GM13976 (cell line): ENCODE measurements around the gene SIK3.
"Not testable (repeated sequence)": the region's sequence is repeated elsewhere in the genome, so short reads cannot be mapped to it uniquely, and the experiment has no call there.

Source experiments
- DNase-seq: peaks from one replicate; pipeline ENCODE4 v3.0.0; 2012; ENCODE audit warnings: low spot score
- in situ Hi-C: fragments of 300-500 bp; cut with MboI; formaldehyde crosslinking; loops from one replicate; pipeline ENCODE4 v1.12.0; 2022; ENCODE audit warnings: low sequenced_read_pairs, mixed read lengths, inconsistent platforms; ENCODE audit not compliant: unreplicated experiment
- TF ChIP-seq, protein P1 (sequence below): IDR thresholded peaks from 2 replicates; pipeline ENCODE4 v1.5.1; 2012; ENCODE audit warnings: borderline replicate concordance, mild to moderate bottlenecking; ENCODE audit not compliant: insufficient read depth; ENCODE audit errors: extremely low read depth, missing control alignments, control extremely low read depth

Gene SIK3

DNA sequence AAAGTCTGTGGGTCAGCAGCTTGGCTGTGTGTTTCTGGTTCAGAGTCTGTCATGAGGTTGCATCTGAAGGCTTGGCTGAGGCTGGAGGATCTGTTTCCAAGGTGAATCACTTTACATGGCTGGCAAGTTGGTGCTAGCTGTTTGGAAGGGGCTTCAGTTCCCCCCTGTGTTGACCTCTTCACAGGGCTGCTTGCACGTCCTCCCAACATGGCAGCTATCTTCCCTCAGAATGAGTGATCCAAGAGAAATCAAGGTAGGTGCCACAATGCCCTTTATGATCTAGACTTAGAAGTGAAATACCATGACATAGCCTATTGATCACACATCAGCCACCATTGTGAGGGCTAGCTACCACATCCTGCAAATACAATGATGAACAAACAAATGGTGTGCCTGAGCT lies 285.1 kb downstream of the SIK3 start:
- no peak for DNase-seq
- in situ Hi-C loops, result no loop called here
- TF ChIP-seq, protein P1, sequence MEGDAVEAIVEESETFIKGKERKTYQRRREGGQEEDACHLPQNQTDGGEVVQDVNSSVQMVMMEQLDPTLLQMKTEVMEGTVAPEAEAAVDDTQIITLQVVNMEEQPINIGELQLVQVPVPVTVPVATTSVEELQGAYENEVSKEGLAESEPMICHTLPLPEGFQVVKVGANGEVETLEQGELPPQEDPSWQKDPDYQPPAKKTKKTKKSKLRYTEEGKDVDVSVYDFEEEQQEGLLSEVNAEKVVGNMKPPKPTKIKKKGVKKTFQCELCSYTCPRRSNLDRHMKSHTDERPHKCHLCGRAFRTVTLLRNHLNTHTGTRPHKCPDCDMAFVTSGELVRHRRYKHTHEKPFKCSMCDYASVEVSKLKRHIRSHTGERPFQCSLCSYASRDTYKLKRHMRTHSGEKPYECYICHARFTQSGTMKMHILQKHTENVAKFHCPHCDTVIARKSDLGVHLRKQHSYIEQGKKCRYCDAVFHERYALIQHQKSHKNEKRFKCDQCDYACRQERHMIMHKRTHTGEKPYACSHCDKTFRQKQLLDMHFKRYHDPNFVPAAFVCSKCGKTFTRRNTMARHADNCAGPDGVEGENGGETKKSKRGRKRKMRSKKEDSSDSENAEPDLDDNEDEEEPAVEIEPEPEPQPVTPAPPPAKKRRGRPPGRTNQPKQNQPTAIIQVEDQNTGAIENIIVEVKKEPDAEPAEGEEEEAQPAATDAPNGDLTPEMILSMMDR, result no peak

DNA sequence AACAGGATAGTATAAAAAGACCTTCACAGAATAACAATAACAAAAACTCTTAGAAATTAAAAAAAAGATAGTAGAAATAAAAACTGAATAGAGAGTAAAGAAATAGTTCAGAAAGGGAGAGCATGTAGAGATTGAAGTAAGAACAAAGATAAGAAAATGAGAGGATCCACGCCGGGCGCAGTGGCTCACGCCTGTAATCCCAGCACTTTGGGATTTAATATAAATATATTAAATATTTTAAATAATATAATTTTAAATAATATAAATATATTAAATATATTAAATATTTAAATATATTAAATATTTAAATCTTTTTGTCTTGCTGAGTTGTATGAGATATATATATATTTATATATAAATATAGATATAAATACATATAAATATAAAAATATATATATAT lies 286.1 kb downstream of the SIK3 start:
- DNase-seq, result no peak

DNA sequence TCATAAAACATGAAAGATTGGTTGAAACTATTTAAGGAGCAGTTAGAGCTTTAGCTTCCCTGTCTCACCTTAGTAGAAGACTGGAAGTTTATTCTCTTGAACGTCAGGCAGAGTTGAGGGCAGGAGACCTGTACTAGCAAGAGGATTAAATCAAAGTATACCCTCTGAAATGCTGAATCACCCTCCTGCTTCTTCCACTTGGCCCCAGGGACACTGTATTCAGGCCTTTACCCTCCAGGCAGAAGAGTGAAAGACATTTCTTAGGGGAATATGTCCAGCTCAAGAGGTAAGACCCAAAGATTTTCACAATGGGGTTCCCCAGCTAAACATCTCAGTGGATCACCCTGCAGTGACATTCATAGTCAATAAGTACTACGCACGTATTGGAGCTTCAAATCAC lies 287.0 kb downstream of the SIK3 start:
- in situ Hi-C loops, result no loop called here
- TF ChIP-seq, protein P1, result no peak
- no peak for DNase-seq

More for the DNA sequence above, 286.1 kb downstream of the SIK3 start:
- in situ Hi-C loops, result no loop called here
- TF ChIP-seq, protein P1, result no peak

DNA sequence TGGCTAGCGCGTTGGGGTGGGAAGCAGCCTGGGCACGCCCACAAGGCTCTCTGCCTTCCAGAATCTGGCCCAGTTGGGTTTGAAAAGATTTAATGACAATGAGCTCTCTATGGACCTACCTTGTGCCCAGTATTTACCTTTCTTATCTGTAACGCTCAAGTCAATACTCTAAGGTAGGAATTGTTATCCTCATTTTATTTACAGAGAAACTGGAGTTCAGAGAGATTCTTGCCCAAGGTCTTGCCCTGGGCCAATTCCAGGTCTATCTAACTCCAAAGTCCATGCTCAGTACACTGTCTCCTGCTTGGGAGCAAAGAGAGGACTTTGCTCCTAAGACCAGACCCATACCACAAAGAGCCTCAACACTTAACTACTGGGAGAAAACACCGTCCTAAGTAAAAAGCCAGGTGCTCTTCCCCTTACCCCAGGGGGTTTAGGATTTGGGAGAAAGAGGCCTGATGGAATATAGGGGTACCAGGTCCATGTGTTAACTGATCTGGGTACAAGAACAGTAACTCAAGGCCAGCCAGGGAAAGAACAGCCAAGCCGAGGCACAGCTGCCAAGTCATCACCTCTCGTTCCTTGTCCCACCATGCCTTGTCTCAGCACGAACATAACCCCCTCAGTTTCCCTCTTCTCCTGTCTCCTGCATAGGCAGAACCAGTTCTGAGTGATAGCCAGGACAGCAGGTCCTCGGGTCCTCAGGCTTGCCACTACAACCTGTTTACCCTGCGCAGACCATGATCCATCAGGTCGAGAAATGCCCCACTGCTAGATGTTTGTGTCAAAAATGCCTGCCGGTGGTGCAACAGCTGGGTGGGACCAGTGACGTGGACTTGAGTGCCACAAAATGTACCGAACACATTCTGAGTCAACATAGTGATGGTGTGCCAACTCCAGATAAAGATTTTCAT lies 289.7 kb downstream of the SIK3 start:
- TF ChIP-seq, protein P1, result no peak
- no peak for DNase-seq
- in situ Hi-C loops, result no loop called here

DNA sequence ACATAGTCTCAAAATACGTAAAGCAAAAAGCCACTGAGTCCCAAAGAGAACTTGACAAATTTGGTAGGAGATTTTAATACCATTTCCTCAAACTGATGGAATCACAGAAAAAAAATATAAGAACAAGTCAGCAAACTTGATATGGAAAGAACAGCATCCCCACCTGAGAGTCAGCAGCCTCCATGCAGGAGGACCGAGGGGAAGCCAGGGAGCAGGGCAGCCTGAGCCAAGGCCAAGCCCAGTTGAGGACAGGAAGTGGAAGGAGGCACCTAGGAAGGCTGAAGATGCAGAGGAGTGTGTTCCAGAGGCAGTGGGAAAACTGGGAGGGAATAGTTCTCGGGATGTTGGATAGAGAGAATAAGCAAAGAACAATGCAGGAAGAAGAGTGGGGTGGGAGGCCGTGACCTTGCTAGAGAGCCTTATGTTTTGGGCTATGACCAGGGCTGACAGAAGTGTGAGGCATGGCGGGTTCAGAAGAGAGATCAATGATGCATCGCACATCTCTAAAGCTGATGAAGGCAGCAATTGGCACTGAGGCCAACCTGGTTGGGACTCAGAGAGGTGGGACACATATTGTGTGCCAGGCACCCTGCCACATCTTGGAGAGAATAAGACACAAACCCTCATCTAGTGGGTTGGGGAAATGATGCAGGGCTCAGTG lies 290.5 kb downstream of the SIK3 start:
- in situ Hi-C loops, result no loop called here
- TF ChIP-seq, protein P1, result no peak
- DNase-seq, result no peak

DNA sequence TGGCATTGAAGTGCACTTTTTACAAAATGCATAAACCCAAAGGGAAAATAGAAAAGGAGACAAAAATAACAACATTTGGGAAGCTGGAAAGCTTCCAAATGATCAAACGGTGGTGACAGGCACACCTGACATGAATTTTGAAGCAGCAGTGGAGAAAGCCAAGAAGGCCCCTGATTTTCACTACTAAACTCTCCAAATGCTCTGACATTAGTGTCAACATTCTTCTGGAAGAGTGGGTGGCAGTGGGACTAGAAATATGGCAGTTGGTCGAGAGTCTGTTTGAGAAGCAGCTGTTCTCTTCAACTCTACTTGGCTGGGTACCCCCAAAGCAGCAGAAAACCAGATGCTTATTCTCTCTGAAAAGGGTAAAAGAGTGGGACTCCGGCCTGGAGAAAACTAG lies 294.2 kb downstream of the SIK3 start:
- in situ Hi-C loops, result no loop called here
- TF ChIP-seq, protein P1, result no peak
- DNase-seq, result no peak

DNA sequence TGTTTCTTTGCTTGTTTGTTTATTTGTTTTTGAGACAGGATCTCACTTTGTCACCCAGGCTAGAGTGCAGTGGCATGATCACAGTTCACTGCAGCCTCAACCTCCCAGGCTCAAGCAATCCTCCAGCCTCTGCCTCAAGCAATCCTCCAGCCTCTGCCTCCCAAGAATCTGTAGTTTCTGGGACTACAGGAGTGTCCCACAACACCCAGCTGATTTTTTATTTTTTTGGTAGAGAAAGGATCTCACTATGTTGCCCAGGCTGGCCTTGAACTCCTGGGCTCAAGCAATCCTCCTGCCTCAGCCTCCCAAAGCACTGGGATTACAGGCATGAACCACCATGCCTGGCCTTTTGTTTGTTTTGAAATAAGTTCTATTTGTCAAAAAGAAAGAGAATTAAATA lies 296.6 kb downstream of the SIK3 start:
- DNase-seq, in situ Hi-C loops: not testable (repeated sequence)
